Vagina (tissue), 2 donors: Measurements from ENCODE around the gene POGLUT2. TPM values are rescaled to one million over a fixed set of nuclear protein-coding genes. Genes with fewer than 3 reads are reported as not detected.

Source experiments
- DNase-seq, 2 donors: peaks; one replicate each; pipeline ENCODE4 v3.0.0-alpha.2; 2017; ENCODE audit errors: extremely low spot score in 2 of 2
- H3K27ac ChIP-seq: fragments of 200-600 bp; sonication (generic); one replicate; pipeline ENCODE4 v1.5.1; 2019
- H3K27me3 ChIP-seq: fragments of 200-600 bp; sonication (generic); one replicate; pipeline ENCODE4 v1.5.1; 2019
- H3K36me3 ChIP-seq, 2 donors: fragments of 200-600 bp; sonication (generic); one replicate each; pipeline ENCODE4 v1.5.1; 2017 to 2019
- H3K4me1 ChIP-seq: fragments of 200-600 bp; sonication (generic); one replicate; pipeline ENCODE4 v1.5.1; 2019
- H3K4me3 ChIP-seq, 2 donors: fragments of 200-600 bp; sonication (generic); 1 replicate in 1 of 2; 2 replicates in 1 of 2; pipeline ENCODE4 v1.5.1; 2016 to 2019
- H3K9me3 ChIP-seq: fragments of 200-600 bp; sonication (generic); one replicate; pipeline ENCODE4 v1.5.1; 2019
- POLR2A ChIP-seq, 2 donors: fragments of 450-650 bp; IDR thresholded peaks; one replicate each; pipeline ENCODE4 v1.6.1; 2017; ENCODE audit warnings: antibody characterized with exemption in 2 of 2, mild to moderate bottlenecking in 2 of 2, moderate library complexity in 2 of 2
- POLR2AphosphoS5 ChIP-seq, 2 donors: sonication (generic); formaldehyde crosslinking; IDR thresholded peaks; one replicate each; pipeline ENCODE4 v1.9.0; 2017; ENCODE audit warnings: antibody characterized with exemption in 2 of 2, mild to moderate bottlenecking in 2 of 2, low read depth in 1 of 2; ENCODE audit not compliant: insufficient read depth in 1 of 2
- intact Hi-C: fragments of 100-400 bp; cut with DNase I; formaldehyde crosslinking; loops from one replicate; pipeline ENCODE4 v1.15.1; 2023
- total RNA-seq: library from RNA; depleted of rRNA; stranded (reverse); fragments of >200 nt; gene quantifications from one replicate; pipeline ENCODE4 v1.2.3, GENCODE V29; 2016
- TF ChIP-seq, protein P1 (sequence below), 3 experiments: fragments of 450-650 bp in 2 of 3; fragments of 200-600 bp in 1 of 3; sonication (generic) in 1 of 3; IDR thresholded peaks; one replicate each; pipeline ENCODE4 v1.5.1; 2017 to 2019; ENCODE audit warnings: antibody characterized with exemption in 3 of 3, mild to moderate bottlenecking in 2 of 3, moderate library complexity in 2 of 3

The POGLUT2 gene
- total RNA-seq, 1 donor from 2014 or later, result 5.4 TPM

DNA sequence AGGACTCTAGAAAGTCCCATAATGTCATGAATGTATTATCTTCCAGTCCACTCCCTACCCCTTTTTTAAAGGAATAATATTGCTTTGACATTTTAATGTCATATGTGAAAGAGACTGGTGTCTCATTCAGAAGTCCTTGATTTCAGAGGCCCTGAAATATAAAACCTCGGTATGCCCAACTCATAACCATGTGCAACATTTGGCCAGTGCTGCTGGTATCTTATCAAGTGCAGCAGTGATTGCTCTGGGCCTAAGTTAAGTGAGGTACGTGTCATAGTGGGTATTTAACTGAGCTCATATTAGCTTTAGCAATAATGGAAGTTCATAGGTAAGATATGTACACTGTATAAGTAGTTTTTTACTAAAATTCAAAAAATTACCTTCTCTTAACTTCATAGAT is 39.9 kb downstream of the POGLUT2 start:
- intact Hi-C loops, result no loop called here
- no peak for DNase-seq
- Histone ChIP-seq H3K27me3 (no peaks in the 10 kb centered on the region), H3K27ac (no peak overlapping the region), H3K4me3 (no peak overlapping the region), H3K36me3 (no peaks in the 10 kb centered on the region), H3K4me1 (no peaks in the 10 kb centered on the region), H3K9me3 (no peaks in the 10 kb centered on the region)
- TF ChIP-seq POLR2AphosphoS5 (IDR thresholded peaks at IDR 0.05; ENCODE audit: insufficient read depth in 1 of 2, low read depth in 1 of 2) (no peak), POLR2A (IDR thresholded peaks at IDR 0.05) (no peak)

- Histone ChIP-seq H3K36me3 (no peaks in the 10 kb centered on the region), H3K4me3 (no peak overlapping the region), H3K4me1 (no peaks in the 10 kb centered on the region), H3K27ac (no peak overlapping the region), H3K27me3 (no peaks in the 10 kb centered on the region), H3K9me3 (no peaks in the 10 kb centered on the region)
- TF ChIP-seq POLR2AphosphoS5 (IDR thresholded peaks at IDR 0.05; ENCODE audit: insufficient read depth in 1 of 2, low read depth in 1 of 2), result no peak
- TF ChIP-seq POLR2A (IDR thresholded peaks at IDR 0.05), result no peak
- TF ChIP-seq, protein P1, sequence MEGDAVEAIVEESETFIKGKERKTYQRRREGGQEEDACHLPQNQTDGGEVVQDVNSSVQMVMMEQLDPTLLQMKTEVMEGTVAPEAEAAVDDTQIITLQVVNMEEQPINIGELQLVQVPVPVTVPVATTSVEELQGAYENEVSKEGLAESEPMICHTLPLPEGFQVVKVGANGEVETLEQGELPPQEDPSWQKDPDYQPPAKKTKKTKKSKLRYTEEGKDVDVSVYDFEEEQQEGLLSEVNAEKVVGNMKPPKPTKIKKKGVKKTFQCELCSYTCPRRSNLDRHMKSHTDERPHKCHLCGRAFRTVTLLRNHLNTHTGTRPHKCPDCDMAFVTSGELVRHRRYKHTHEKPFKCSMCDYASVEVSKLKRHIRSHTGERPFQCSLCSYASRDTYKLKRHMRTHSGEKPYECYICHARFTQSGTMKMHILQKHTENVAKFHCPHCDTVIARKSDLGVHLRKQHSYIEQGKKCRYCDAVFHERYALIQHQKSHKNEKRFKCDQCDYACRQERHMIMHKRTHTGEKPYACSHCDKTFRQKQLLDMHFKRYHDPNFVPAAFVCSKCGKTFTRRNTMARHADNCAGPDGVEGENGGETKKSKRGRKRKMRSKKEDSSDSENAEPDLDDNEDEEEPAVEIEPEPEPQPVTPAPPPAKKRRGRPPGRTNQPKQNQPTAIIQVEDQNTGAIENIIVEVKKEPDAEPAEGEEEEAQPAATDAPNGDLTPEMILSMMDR (IDR thresholded peaks at IDR 0.05), result no peak
- intact Hi-C loops, result no loop called here
- no peak for DNase-seq
These were observed 41.8 kb downstream of the POGLUT2 start for GRCh38 chr13:102757006-102757405.

DNA sequence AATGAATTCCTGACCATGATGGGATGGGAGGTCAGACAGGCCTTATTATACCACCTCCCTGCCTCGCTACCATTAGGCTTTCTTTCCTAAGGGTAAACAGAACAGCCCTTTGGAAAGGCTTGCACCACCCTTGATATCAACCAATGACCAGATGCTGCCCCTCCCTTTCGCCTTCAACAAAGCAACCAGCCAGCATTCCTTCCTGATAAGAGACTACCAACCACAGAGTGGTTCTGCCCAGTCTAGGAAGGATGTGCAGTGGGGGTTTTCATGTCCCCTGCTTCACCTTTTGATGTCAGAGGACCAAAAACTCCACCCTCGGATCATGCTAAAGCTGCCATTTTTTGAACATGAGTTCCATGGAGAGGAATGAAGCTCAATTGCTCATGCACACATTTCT is 46.9 kb downstream of the POGLUT2 start:
- Histone ChIP-seq H3K4me3 (no peak overlapping the region), H3K36me3 (no peaks in the 10 kb centered on the region), H3K4me1 (no peaks in the 10 kb centered on the region), H3K9me3 (no peaks in the 10 kb centered on the region), H3K27ac (no peak overlapping the region), H3K27me3 (no peaks in the 10 kb centered on the region)
- intact Hi-C loops, result no loop called here
- TF ChIP-seq POLR2A (IDR thresholded peaks at IDR 0.05), result no peak
- no peak for TF ChIP-seq POLR2AphosphoS5 (IDR thresholded peaks at IDR 0.05; ENCODE audit: insufficient read depth in 1 of 2, low read depth in 1 of 2)
- TF ChIP-seq, protein P1 (IDR thresholded peaks at IDR 0.05), result no peak
- DNase-seq, result no peak

DNA sequence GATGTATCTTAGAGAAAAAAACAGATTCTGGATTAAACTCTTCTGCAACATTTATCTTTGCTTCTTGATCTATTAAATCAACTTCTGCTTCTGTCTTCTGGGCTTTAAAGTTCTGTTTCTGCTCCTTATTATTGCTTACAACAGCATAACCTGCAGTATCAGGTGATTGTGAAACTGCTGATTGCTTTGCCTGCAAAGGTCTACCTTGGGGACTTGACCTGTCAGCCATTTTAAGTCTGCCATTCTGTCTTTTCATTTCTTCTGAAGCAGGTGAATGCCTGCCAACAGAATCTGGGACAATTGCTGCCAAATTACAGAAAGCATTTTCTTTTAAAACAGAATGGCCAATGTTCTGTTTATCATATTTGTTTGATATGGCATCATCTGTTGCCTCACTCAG is 56.3 kb downstream of the POGLUT2 start:
- intact Hi-C loops, result no loop called here
- no peak for TF ChIP-seq POLR2A (IDR thresholded peaks at IDR 0.05)
- TF ChIP-seq, protein P1 (IDR thresholded peaks at IDR 0.05), result no peak
- no peak for TF ChIP-seq POLR2AphosphoS5 (IDR thresholded peaks at IDR 0.05; ENCODE audit: insufficient read depth in 1 of 2, low read depth in 1 of 2)
- Histone ChIP-seq H3K4me1 (no peaks in the 10 kb centered on the region), H3K9me3 (no peaks in the 10 kb centered on the region), H3K27me3 (no peaks in the 10 kb centered on the region), H3K4me3 (no peak overlapping the region), H3K36me3 (no peaks in the 10 kb centered on the region), H3K27ac (no peak overlapping the region)
- no peak for DNase-seq

GRCh38 chr13:102742101-102742500 is 56.7 kb downstream of the POGLUT2 start:
- no peak overlapping the region for H3K27ac ChIP-seq
- intact Hi-C loops, result no loop called here
- no peaks in the 10 kb centered on the region for H3K36me3 ChIP-seq
- H3K4me1 ChIP-seq, result no peaks in the 10 kb centered on the region
- no peaks in the 10 kb centered on the region for H3K27me3 ChIP-seq
- TF ChIP-seq POLR2AphosphoS5 (IDR thresholded peaks at IDR 0.05; ENCODE audit: insufficient read depth in 1 of 2, low read depth in 1 of 2), result no peak
- TF ChIP-seq POLR2A (IDR thresholded peaks at IDR 0.05), result no peak
- TF ChIP-seq, protein P1 (IDR thresholded peaks at IDR 0.05), result no peak
- no peak for DNase-seq
- no peak overlapping the region for H3K4me3 ChIP-seq
- no peaks in the 10 kb centered on the region for H3K9me3 ChIP-seq

Other genes starting within 250 kb of the POGLUT2 start
- gene TPP2, start 202.0 kb downstream of the POGLUT2 start, total RNA-seq, result 40.0 TPM
- not detected for gene METTL21C, start 103.9 kb downstream of the POGLUT2 start, total RNA-seq
- 10.1 TPM for gene TEX30, start 25.2 kb downstream of the POGLUT2 start, total RNA-seq
- 12.3 TPM for gene BIVM, start 143 bp upstream of the POGLUT2 start, total RNA-seq
- gene ERCC5, start 47.1 kb upstream of the POGLUT2 start, total RNA-seq, result 41.3 TPM